Measurements from ENCODE around the gene THY1.
"Not testable (repeated sequence)": the region's sequence is repeated elsewhere in the genome, so short reads cannot be mapped to it uniquely, and the experiment has no call there.

- not testable (repeated sequence) for TF ChIP-seq CTCF, EZH2 (IDR thresholded peaks at IDR 0.05)
Observed at GRCh38 chr11:119405448-119405847, 17.5 kb downstream of the THY1 start.

Data from neural progenitor cell (in vitro differentiated cells).